Esophagus squamous epithelium (tissue), 4 donors: ENCODE data around the gene DOCK3.
A peak's percentile ranks its signal among the peaks of the same experiment; 100 is the strongest.

ENCODE experiments used
- POLR2A ChIP-seq, 4 donors: fragments of 450-650 bp; IDR thresholded peaks; one replicate each; pipeline ENCODE4 v1.6.1; 2017; ENCODE audit warnings: antibody characterized with exemption in 4 of 4, mild to moderate bottlenecking in 4 of 4, moderate library complexity in 3 of 4
- TF ChIP-seq, protein P1 (sequence below), 6 experiments: fragments of 450-650 bp in 4 of 6; fragments of 200-600 bp in 2 of 6; sonication (generic) in 2 of 6; IDR thresholded peaks; one replicate each; pipeline ENCODE4 v1.5.1; 2016 to 2019; ENCODE audit warnings: antibody characterized with exemption in 6 of 6, mild to moderate bottlenecking in 4 of 6, moderate library complexity in 4 of 6

DNA sequence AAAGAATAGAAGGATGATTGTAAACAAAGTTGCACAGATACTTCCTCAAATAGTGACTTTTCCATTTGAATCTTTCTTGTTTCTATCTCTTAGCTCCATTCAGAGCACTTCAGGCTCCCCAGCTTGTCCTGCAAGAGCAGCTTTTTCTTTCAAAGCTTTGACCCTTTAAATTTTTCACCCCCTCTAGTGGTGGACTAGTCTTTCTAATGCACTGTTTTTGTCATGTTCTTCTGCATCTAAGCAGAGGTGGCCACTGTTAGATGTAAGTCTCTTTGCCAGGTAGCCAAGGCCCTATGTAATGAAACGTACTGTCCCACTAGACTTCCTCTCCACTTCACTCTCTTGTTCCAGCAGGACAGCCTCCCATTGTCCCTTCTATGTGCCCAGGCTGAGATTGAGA is 636.3 kb downstream of the DOCK3 start:
- TF ChIP-seq, protein P1, sequence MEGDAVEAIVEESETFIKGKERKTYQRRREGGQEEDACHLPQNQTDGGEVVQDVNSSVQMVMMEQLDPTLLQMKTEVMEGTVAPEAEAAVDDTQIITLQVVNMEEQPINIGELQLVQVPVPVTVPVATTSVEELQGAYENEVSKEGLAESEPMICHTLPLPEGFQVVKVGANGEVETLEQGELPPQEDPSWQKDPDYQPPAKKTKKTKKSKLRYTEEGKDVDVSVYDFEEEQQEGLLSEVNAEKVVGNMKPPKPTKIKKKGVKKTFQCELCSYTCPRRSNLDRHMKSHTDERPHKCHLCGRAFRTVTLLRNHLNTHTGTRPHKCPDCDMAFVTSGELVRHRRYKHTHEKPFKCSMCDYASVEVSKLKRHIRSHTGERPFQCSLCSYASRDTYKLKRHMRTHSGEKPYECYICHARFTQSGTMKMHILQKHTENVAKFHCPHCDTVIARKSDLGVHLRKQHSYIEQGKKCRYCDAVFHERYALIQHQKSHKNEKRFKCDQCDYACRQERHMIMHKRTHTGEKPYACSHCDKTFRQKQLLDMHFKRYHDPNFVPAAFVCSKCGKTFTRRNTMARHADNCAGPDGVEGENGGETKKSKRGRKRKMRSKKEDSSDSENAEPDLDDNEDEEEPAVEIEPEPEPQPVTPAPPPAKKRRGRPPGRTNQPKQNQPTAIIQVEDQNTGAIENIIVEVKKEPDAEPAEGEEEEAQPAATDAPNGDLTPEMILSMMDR (IDR thresholded peaks at IDR 0.05) = peak in 1 of 6 experiments; percentile 37
- TF ChIP-seq POLR2A (IDR thresholded peaks at IDR 0.05) = no peak
